Measurements from ENCODE around the gene ENOSF1.

- TF ChIP-seq CTCF (IDR thresholded peaks at IDR 0.05) = no peak
- no peak for TF ChIP-seq POLR2AphosphoS5 (IDR thresholded peaks at IDR 0.05)
- no peak for TF ChIP-seq POLR2A (IDR thresholded peaks at IDR 0.05)
- no peak for TF ChIP-seq EP300 (IDR thresholded peaks at IDR 0.05)
Measured at GRCh38 chr18:653512-653911, 58.9 kb downstream of the ENOSF1 start.
